Esophagus squamous epithelium (tissue), 5 donors: ENCODE data around the gene RCSD1. TPM values are rescaled to one million over a fixed set of nuclear protein-coding genes. Genes with fewer than 3 reads are reported as not detected.
A peak's percentile ranks its signal among the peaks of the same experiment; 100 is the strongest.
"Not testable (repeated sequence)": the region's sequence is repeated elsewhere in the genome, so short reads cannot be mapped to it uniquely, and the experiment has no call there.

ENCODE experiments used
- DNase-seq: peaks from one replicate; lab custom pipeline; 2025; lab: John Stamatoyannopoulos, UW
- H3K27ac ChIP-seq, 4 donors: fragments of 200-600 bp; sonication (generic); one replicate each; pipeline ENCODE4 v1.5.1; 2016 to 2019; ENCODE audit warnings: mild to moderate bottlenecking in 1 of 4
- H3K27me3 ChIP-seq, 4 donors: fragments of 200-600 bp; sonication (generic); 1 replicate in 3 of 4; 2 replicates in 1 of 4; pipeline versions ENCODE4 v1.5.1 to v1.6.0; 2017 to 2021; ENCODE audit warnings: antibody characterized with exemption in 1 of 4
- H3K36me3 ChIP-seq, 3 donors: fragments of 200-600 bp; sonication (generic); one replicate each; pipeline ENCODE4 v1.5.1; 2016 to 2019
- H3K4me1 ChIP-seq, 3 donors: fragments of 200-600 bp; sonication (generic); one replicate each; pipeline ENCODE4 v1.5.1; 2017 to 2019
- H3K4me3 ChIP-seq, 4 donors: fragments of 200-600 bp; sonication (generic); 1 replicate in 3 of 4; 2 replicates in 1 of 4; pipeline ENCODE4 v1.5.1; 2016 to 2019; ENCODE audit warnings: mild to moderate bottlenecking in 2 of 4, moderate library complexity in 1 of 4
- H3K9me3 ChIP-seq, 3 donors: fragments of 200-600 bp; sonication (generic); one replicate each; pipeline ENCODE4 v1.5.1; 2016 to 2019
- POLR2A ChIP-seq, 4 donors: fragments of 450-650 bp; IDR thresholded peaks; one replicate each; pipeline ENCODE4 v1.6.1; 2017; ENCODE audit warnings: antibody characterized with exemption in 4 of 4, mild to moderate bottlenecking in 4 of 4, moderate library complexity in 3 of 4
- WGBS, 2 donors: methylation state at CpG; one replicate each; pipeline ENCODE4 v1.1.5; 2018; 5-methylcytosine and 5-hydroxymethylcytosine counted together
- intact Hi-C: fragments of 100-400 bp; cut with DNase I; formaldehyde crosslinking; loops from one replicate; pipeline ENCODE4 v1.15.0; 2022
- total RNA-seq, 4 donors: library from RNA; depleted of rRNA; stranded (reverse); fragments of >200 nt; gene quantifications; one replicate each; pipeline ENCODE4 v1.1.0, GENCODE V29; 2016
- TF ChIP-seq, protein P1 (sequence below), 6 experiments: fragments of 450-650 bp in 4 of 6; fragments of 200-600 bp in 2 of 6; sonication (generic) in 2 of 6; IDR thresholded peaks; one replicate each; pipeline ENCODE4 v1.5.1; 2016 to 2019; ENCODE audit warnings: antibody characterized with exemption in 6 of 6, mild to moderate bottlenecking in 4 of 6, moderate library complexity in 4 of 6
- donor health status: DM: yes; HTN: yes; CAD: no.

RCSD1 gene
- total RNA-seq, 4 donors from 2014 or later: 1.2 to 17.7 (median 3.4) TPM

DNA sequence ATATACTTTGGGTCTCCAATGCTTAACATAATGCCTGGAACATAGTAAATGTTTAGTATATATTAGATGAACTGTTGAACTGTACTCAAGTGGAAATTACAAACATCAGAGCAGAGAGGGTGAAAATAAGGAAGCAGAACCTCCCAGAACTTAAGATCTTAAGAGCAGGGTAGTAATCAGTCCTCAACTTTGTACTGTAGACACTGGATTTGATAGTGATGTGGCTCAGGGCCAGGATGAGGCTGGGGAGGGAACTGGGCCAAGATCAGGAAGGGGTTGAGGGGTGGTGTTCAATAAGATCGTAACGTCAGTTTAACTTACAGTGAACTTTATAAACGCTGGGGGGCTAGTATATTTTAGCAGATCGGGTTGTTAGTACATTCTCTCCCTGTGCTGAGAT, 107.1 kb downstream of the RCSD1 start:
- peaks cover 0 to 22% (median 0%) of the 10 kb centered on the region in 3 donors for H3K36me3 ChIP-seq
- no peak for DNase-seq
- intact Hi-C loops: no loop called here
- no peaks in the 10 kb centered on the region for H3K9me3 ChIP-seq
- WGBS, 2 donors: 86 to 92% methylated on average over 4 of the region's 4 CpGs
- H3K4me3 ChIP-seq: no peak overlapping the region
- H3K27ac ChIP-seq: no peak overlapping the region
- H3K4me1 ChIP-seq: peaks cover 0 to 9% (median 0%) of the 10 kb centered on the region in 3 donors
- H3K27me3 ChIP-seq: no peaks in the 10 kb centered on the region
- TF ChIP-seq, protein P1, sequence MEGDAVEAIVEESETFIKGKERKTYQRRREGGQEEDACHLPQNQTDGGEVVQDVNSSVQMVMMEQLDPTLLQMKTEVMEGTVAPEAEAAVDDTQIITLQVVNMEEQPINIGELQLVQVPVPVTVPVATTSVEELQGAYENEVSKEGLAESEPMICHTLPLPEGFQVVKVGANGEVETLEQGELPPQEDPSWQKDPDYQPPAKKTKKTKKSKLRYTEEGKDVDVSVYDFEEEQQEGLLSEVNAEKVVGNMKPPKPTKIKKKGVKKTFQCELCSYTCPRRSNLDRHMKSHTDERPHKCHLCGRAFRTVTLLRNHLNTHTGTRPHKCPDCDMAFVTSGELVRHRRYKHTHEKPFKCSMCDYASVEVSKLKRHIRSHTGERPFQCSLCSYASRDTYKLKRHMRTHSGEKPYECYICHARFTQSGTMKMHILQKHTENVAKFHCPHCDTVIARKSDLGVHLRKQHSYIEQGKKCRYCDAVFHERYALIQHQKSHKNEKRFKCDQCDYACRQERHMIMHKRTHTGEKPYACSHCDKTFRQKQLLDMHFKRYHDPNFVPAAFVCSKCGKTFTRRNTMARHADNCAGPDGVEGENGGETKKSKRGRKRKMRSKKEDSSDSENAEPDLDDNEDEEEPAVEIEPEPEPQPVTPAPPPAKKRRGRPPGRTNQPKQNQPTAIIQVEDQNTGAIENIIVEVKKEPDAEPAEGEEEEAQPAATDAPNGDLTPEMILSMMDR (IDR thresholded peaks at IDR 0.05): no peak
- no peak for TF ChIP-seq POLR2A (IDR thresholded peaks at IDR 0.05)

DNA sequence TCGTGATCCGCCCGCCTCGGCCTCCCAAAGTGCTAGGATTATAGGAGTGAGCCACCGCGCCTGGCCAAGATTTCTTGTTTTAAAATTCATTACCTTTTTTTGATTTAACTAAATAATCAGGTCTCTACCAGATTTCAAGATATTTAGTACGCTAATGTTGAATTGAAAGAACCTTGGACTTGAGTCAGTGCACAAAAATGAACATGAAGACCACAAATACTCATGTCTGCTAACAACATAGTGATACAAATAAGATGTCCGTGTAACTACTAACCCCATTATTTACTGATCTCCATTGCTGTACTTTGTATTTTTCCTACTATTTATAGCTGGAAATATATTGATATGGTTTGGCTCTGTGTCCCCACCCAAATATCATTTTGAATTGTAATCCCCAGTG, 108.1 kb downstream of the RCSD1 start:
- intact Hi-C loops: no loop called here
- Histone ChIP-seq H3K4me3 (no peak overlapping the region), H3K36me3 (peaks cover 0 to 19% (median 0%) of the 10 kb centered on the region in 3 donors), H3K27ac (no peak overlapping the region), H3K4me1 (peaks cover 0 to 11% (median 0%) of the 10 kb centered on the region in 3 donors), H3K27me3 (no peaks in the 10 kb centered on the region), H3K9me3 (no peaks in the 10 kb centered on the region)
- DNase-seq: no peak
- WGBS, 2 donors: 94 to 97% methylated on average over 8 of the region's 8 CpGs
- TF ChIP-seq POLR2A (IDR thresholded peaks at IDR 0.05): no peak
- TF ChIP-seq, protein P1 (IDR thresholded peaks at IDR 0.05): no peak

DNA sequence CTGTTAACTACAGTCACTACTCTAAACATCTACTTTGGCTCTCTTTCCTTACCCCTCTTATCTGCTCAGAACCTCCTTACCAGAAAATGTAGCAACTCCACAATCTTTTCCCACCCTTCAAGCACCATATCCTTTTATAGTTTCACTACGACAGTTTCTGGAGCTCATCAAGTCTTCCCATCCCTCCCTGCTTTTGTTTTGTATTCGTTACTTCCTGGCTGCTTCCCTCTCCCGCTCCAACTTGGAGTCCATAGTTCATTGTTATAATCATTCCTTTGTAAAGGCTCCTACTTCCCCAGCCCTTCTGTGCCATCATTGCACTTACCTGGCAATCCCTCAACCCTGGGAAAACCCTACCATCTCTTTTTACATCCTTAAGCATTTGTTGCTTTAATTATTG, 109.7 kb downstream of the RCSD1 start:
- Histone ChIP-seq H3K9me3 (no peaks in the 10 kb centered on the region), H3K4me1 (peaks cover 0 to 13% (median 0%) of the 10 kb centered on the region in 3 donors), H3K27ac (peak overlapping the region in 1 of 4 donors; percentile 10), H3K27me3 (no peaks in the 10 kb centered on the region), H3K36me3 (peaks cover 0 to 7% (median 0%) of the 10 kb centered on the region in 3 donors), H3K4me3 (no peak overlapping the region)
- intact Hi-C loops: no loop called here
- DNase-seq: no peak
- TF ChIP-seq POLR2A (IDR thresholded peaks at IDR 0.05): no peak
- TF ChIP-seq, protein P1 (IDR thresholded peaks at IDR 0.05): no peak
- 59 to 60% methylated on average over 3 of the region's 3 CpGs for WGBS, 2 donors

DNA sequence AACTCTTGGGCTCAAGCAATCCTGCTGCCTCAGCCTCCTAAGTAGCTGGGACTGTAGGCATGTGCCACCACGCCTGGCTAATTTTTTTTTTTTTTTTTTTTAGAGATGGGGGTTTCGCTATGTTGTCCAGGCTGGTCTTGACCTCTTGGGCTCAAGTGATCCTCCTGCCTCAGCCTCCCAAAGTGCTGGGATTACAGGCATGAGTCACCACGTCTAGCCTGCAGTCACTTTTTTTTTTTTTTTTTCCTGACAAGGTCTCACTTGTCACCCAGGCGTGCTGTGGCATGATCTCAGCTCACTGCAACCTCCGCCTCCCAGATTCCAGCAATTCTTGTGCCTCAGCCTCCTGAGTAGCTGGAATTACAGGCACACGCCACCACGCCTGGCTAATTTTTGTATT, 111.1 kb downstream of the RCSD1 start:
- H3K36me3 ChIP-seq, H3K27me3 ChIP-seq, H3K27ac ChIP-seq, DNase-seq, H3K4me3 ChIP-seq, intact Hi-C loops, H3K9me3 ChIP-seq: not testable (repeated sequence)
- H3K4me1 ChIP-seq: peaks cover 0 to 18% (median 2%) of the 10 kb centered on the region in 3 donors
- 68 to 74% methylated on average over 7 of the region's 7 CpGs for WGBS, 2 donors

DNA sequence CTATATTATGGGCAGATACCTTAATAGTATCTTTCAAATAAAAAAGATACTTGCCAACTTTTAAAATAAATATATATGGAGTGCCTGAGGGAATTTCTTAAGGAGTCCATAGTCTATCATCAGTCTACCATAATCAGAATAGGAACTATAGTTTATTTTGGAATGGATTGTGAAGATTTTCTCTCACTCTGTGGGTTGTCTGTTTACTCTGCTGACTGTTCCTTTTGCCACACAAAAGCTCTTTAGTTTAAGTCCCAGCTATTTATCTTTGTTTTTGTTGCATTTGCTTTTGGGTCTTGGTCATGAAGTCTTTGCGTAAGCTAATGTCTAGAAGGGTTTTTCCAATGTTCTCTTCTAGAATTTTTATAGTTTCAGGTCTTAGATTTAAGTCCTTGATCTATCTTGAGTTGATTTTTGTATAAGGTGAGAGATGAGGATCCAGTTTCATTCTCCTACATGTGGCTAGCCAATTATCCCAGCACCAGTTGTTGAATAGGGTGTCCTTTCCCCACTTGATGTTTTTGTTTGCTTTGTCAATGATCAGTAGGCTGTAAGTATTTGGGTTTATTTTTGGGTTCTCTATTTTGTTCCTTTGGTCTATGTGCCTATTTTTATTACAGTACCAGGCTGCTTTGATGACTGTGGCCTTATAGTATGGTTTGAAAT, 112.5 kb downstream of the RCSD1 start:
- H3K4me3 ChIP-seq, DNase-seq, H3K36me3 ChIP-seq, intact Hi-C loops, H3K27ac ChIP-seq, H3K9me3 ChIP-seq, H3K27me3 ChIP-seq: not testable (repeated sequence)
- WGBS, 2 donors: 46 to 59% methylated on average over 1 of the region's 1 CpG
- peaks cover 0 to 30% (median 4%) of the 10 kb centered on the region in 3 donors for H3K4me1 ChIP-seq

DNA sequence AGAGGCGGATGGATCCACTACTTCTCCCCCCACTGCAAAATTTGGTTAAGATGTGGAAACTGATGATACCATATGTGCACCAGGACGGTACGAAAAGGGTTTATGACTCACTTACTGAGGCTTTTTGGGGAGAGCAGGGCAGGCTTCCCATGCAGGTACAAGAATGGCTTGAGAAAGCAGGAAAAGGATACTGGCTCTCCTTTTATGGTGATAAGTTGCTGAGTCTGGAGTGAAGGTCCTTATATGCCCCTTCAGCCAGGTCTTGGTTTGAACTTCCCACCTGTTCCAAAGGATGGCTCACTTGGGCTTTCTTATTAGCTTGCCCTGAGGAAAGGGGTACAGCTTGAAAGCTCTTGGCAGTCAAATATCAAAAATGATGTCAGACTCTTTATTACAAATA, 114.9 kb downstream of the RCSD1 start:
- no peaks in the 10 kb centered on the region for H3K27me3 ChIP-seq
- WGBS, 2 donors: 66 to 89% methylated on average over 3 of the region's 3 CpGs
- no peak for DNase-seq
- TF ChIP-seq, protein P1 (IDR thresholded peaks at IDR 0.05): no peak
- TF ChIP-seq POLR2A (IDR thresholded peaks at IDR 0.05): no peak
- intact Hi-C loops: no loop called here
- no peaks in the 10 kb centered on the region for H3K36me3 ChIP-seq
- H3K9me3 ChIP-seq: no peaks in the 10 kb centered on the region
- peaks cover 0 to 54% (median 9%) of the 10 kb centered on the region in 3 donors for H3K4me1 ChIP-seq
- no peak overlapping the region for H3K4me3 ChIP-seq
- no peak overlapping the region for H3K27ac ChIP-seq
